ENCODE measurements around the gene DPP9. TPM values are rescaled to one million over a fixed set of nuclear protein-coding genes. Genes with fewer than 3 reads are reported as not detected.
"Not testable (repeated sequence)": the region's sequence is repeated elsewhere in the genome, so short reads cannot be mapped to it uniquely, and the experiment has no call there.

DPP9 gene
- polyA plus RNA-seq, 1 donor from 2014 or later = 40.5 TPM

DNA sequence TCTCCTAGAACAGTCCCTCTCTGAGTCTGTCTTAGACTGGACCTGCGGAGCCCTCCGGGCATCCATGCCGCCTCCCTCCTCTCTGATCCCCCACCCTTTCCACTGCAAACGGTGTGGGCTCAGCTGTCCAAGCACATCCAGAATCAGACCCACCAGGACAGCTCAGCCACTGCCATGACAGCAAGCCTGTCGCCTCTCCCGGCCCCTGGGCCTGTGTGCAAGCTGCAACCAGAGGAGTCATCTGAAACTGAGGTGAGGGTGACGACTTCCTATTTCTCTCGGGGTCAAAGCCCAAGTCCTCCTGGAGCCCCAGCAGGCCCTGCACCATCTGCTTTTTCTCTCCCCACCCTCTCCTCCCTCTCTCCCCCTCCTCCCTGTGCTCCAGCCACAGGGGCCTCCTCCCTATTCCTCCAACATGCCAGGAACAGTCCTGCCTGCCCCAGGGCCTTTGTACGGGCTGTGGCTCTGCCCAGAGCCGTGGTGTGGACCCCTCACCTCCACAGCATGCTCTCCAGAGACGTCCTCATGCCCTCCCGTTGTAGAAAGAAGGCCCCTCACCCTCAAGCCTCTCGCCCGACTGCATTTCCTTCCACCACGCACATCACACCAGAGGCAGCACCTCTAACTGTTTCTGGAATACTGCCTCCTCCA is 30.0 kb downstream of the DPP9 start:
- Mint-ChIP-seq H3K4me3 (no peak overlapping the region), H3K9me3 (no peaks in the 10 kb centered on the region), H3K36me3 (peaks cover 3% of the 10 kb centered on the region), H3K27me3 (no peaks in the 10 kb centered on the region), H3K27ac (peak overlapping the region in 2 of 3 donors; percentile 39 to 73), H3K4me1 (no peaks in the 10 kb centered on the region)

DNA sequence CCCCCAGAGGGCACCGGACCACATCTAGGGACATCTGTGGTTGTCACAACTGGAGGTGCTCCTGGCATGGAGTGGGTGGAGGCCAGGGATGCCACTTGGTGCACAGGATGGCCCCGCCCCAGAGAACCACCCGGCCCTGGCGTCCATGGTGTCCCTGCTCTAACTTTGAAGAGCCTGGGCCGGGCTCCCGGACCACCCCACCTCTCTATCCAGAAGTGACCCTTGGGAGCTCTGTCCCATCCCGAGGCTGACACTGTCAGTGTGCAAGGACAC is 30.6 kb downstream of the DPP9 start:
- no peak overlapping the region for H3K4me3 Mint-ChIP-seq
- peaks cover 1% of the 10 kb centered on the region for H3K36me3 Mint-ChIP-seq
- H3K9me3 Mint-ChIP-seq = no peaks in the 10 kb centered on the region
- H3K27ac Mint-ChIP-seq = no peak overlapping the region
- no peaks in the 10 kb centered on the region for H3K27me3 Mint-ChIP-seq
- no peaks in the 10 kb centered on the region for H3K4me1 Mint-ChIP-seq

DNA sequence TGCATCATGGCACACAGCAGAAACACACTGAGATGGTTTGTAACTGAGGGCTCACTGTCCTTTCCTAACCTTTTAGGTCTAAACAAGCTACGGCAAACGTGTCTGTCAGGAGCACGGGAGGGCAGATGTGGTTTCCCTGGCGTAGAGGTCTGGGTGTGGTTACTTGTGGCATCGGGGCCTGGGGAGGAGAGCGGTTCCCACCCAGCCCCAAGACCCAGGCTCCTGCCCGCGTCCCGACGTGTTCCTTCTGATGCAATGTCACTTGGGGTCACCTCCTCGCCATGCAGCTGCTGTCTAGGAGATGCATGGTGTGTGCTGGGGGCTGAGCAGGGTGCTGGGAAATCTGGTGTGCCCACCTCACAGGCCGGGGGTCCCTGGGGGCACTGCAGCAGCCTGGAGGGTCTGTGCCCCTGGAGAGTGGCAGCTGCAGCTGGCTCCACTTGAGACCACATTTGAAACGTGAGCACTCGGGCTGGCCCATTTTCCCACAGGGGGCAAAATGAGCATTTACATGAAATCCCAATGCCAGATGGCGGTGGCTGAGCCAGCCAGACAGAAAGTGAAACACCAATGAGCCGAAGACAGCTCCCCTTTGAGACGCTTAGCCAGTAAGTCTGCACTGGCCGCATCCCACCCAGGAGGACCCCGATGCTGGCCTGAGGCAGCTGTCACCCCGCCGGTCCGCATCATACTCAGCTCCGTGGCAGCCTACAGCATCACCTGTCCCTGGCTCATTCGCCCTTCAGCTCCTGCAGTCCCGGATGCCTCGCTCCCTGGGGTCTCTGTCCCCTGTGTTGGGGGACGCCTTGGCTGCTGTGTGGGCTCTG is 31.2 kb downstream of the DPP9 start:
- Mint-ChIP-seq H3K4me3 (no peak overlapping the region), H3K4me1 (no peaks in the 10 kb centered on the region), H3K9me3 (no peaks in the 10 kb centered on the region), H3K27ac (no peak overlapping the region), H3K36me3 (peaks cover 1% of the 10 kb centered on the region), H3K27me3 (no peaks in the 10 kb centered on the region)

DNA sequence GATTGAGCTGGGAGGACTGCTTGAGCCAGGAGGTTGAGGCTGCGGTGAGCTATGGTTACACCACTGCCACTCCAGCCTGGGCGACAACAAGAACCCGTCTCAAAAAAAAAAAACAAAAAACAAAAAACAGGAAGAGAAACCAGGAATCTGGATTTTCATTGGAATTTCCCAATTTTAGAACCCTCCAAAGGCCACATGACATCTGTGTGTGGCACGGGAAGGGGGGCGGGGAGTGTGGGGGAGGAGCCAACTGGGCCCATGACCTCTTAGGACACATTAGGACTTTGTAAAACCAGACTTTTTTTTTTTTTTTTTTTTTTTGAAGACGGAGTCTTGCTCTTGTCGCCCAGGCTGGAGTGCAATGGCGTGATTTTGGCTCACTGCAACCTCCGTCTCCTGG is 32.3 kb downstream of the DPP9 start:
- Mint-ChIP-seq H3K4me1 (no peaks in the 10 kb centered on the region), H3K27me3 (no peaks in the 10 kb centered on the region), H3K36me3 (peaks cover 1% of the 10 kb centered on the region), H3K4me3 (no peak overlapping the region), H3K9me3 (no peaks in the 10 kb centered on the region), H3K27ac (no peak overlapping the region)

DNA sequence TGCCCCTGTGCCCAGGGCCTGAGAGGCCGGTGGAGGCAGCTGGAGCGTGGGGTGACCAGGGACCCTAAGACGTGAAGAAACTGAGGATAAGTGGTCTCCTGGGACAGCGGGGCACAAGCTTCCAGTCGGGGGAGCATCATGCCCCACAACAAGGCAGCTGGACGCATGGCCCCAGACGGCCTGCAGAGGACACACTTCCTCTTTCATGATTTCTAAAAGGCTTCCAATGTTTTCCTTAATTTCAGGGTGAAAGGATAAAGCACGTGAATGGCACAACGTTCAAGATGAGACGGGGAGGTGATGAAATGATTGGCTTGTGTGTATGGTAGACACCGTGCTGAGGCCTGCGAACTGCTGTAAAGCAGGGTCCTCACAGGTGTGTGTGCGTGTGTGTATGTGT is 33.3 kb downstream of the DPP9 start:
- H3K4me3 Mint-ChIP-seq = no peak overlapping the region
- no peaks in the 10 kb centered on the region for H3K9me3 Mint-ChIP-seq
- H3K4me1 Mint-ChIP-seq = no peaks in the 10 kb centered on the region
- H3K27me3 Mint-ChIP-seq = no peaks in the 10 kb centered on the region
- H3K36me3 Mint-ChIP-seq = peaks cover 1% of the 10 kb centered on the region
- H3K27ac Mint-ChIP-seq = peak overlapping the region in 1 of 3 donors; percentile 66

DNA sequence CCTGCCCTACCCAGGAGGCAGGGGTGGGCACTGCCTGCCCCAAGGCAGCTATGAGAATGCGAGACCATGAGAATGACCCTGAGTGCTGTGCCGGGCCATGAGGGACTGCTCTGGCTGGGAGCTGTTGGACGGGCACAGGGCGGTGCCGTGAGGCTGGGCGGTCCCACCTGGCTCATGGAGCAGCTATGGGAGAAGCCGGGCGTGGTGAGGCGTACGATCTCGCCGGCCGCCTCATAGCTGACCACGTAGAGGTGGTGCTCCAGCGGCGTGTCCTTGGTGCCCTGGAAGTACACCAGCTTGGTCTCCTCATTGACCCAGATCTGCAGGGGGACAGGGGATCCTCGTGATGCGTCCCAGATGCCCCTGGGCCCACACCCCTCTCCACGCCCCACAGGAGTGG is 34.2 kb downstream of the DPP9 start:
- Mint-ChIP-seq H3K4me3 (no peak overlapping the region), H3K27ac (peak overlapping the region in 1 of 3 donors; percentile 43), H3K9me3 (no peaks in the 10 kb centered on the region), H3K27me3 (no peaks in the 10 kb centered on the region), H3K36me3 (peaks cover 1% of the 10 kb centered on the region), H3K4me1 (no peaks in the 10 kb centered on the region)

DNA sequence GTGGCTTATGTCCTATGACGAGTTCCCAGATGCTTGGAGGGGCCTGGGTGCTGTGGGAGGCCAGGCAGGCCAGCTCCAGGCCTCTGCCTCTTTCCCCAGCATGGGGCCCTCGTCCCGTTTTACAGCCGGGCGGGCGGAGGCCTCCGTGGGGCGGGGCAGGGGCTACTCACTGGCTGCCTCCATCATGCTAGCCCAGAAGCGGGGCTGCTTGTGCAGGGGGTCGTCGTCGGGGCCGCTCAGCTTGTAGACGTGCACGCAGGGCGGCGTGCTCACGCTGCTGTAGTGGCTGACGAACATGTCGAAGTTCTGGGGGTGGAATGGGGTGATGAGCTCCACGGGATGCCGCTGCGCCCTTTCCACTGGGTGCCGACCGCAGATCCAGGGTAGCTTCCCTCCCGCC is 35.1 kb downstream of the DPP9 start:
- no peaks in the 10 kb centered on the region for H3K4me1 Mint-ChIP-seq
- H3K36me3 Mint-ChIP-seq = peaks cover 1% of the 10 kb centered on the region
- H3K27ac Mint-ChIP-seq = peak overlapping the region in 1 of 3 donors; percentile 43
- no peaks in the 10 kb centered on the region for H3K9me3 Mint-ChIP-seq
- no peaks in the 10 kb centered on the region for H3K27me3 Mint-ChIP-seq
- no peak overlapping the region for H3K4me3 Mint-ChIP-seq

DNA sequence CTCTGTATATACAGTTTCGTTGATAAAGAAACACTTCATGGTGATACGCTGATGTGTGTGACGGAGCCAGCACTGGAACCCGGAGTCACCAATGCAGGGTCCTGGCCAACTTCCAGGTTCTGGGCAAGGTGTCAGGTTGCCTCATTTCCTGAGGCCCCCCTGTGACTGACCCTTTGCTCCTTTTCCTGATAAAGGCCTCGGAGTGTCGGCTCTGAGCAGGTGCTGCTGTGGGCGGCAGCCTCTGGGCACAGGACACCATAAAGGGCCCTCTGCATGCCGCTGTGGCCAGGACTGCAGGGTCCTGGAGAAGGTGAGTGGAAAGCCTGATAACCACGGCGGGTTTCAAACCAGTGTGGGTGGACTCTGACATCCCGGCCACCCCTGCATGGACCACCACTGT is 36.2 kb downstream of the DPP9 start:
- peaks cover 1% of the 10 kb centered on the region for H3K36me3 Mint-ChIP-seq
- no peak overlapping the region for H3K4me3 Mint-ChIP-seq
- H3K27me3 Mint-ChIP-seq = no peaks in the 10 kb centered on the region
- no peak overlapping the region for H3K27ac Mint-ChIP-seq
- no peaks in the 10 kb centered on the region for H3K4me1 Mint-ChIP-seq
- no peaks in the 10 kb centered on the region for H3K9me3 Mint-ChIP-seq

DNA sequence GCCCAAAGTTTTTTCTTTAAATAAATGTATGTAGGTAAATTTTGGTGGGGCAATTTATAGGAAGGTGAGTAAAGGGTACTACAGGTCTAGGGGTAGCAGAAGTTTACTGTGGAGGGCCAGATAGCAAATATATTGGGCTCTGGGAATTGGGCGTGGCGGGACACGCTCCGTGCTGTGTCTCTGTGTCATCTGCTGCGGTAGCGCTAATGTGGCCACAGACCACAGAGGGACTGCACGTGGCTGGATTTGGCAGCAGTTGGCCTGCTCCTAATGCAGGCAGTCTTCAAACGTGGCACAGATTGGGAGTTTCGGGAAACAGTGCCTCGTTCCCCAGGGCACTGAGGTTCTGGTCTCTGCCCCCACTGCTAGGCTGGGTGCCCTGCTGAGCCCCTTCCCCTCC is 36.9 kb downstream of the DPP9 start:
- H3K9me3 Mint-ChIP-seq = no peaks in the 10 kb centered on the region
- H3K27ac Mint-ChIP-seq = no peak overlapping the region
- no peak overlapping the region for H3K4me3 Mint-ChIP-seq
- no peaks in the 10 kb centered on the region for H3K27me3 Mint-ChIP-seq
- H3K4me1 Mint-ChIP-seq = no peaks in the 10 kb centered on the region
- peaks cover 1% of the 10 kb centered on the region for H3K36me3 Mint-ChIP-seq

DNA sequence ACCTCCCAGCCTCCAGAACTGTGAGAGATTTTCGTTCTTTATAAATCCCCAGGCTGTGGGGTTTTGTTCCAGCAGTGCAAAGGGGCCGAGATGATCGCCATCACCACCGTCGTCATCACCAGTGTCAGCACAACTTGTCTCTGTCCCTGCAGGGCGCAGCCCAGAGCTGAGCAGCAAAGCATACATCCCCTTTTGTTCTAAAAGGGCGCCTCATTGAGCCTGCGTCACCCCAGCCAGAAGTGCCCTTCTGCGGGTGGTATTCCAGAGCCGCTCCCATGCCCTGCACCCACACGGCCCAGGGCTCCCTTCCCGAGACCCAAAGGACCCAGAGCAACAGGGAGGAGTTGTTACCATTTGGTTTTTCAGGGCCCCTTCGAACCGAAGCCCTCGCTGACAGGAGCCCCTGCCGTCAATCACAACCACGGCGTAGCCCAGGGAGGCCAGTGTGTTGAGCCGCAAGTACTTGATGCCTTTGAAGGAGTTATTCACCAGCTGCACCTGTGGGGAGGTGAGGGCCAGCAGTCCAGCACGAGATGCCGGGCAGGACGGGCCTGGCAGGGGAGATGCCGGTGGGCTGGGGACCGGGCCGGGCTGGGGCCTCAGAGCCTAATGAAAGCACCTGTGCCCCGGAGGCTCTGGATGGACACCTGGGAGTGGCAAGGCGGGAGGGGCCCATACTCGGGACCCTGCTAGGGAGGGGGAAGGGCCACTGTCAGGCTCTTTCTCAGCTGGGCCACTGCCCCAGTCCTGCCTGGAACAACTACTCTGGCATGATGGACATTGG is 39.1 kb downstream of the DPP9 start:
- Mint-ChIP-seq H3K9me3 (no peaks in the 10 kb centered on the region), H3K4me1 (no peaks in the 10 kb centered on the region), H3K36me3 (no peaks in the 10 kb centered on the region), H3K27me3 (no peaks in the 10 kb centered on the region), H3K27ac (no peak overlapping the region), H3K4me3 (no peak overlapping the region)

DNA sequence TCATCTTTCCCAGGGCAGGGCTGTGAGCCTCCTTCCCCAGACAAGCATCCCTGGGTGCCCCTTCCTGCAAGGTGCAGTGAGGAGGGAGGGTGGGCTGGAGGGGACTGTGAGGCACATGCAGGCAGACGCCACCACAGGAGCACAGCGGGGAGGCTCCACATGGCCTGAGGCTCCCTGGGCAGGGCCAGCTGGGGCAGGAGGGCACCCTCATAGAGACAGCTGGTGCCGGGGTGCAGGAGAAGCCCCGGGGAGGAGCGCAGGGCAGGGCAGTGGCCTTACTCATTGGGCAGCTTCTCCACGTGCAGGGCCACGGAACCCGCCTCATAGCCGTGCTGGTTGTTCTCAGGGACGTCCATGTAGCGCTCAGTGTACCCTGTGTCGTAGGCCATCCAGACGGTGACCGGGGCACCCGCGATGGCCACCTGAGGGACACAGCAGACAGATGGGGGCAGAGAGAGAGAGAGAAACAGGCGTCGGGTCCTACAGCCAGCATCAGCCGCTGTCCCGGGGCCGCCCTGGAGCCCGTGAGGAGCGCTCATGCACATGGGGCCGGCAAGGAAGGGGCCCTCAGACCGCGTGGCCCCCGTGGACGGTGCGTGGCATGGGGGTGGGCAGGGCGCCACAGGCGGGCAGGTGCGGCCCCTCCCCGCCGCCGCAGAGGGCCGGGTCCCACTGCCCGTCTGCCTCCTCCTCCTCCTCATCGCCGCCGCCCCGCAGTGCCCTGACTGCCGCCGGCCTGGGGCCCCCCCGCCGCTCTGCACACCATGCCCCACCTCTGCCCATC is 41.0 kb downstream of the DPP9 start:
- H3K4me3 Mint-ChIP-seq = no peak overlapping the region
- H3K4me1 Mint-ChIP-seq = no peaks in the 10 kb centered on the region
- H3K36me3 Mint-ChIP-seq = peaks cover 2% of the 10 kb centered on the region
- H3K27me3 Mint-ChIP-seq = no peaks in the 10 kb centered on the region
- no peak overlapping the region for H3K27ac Mint-ChIP-seq
- no peaks in the 10 kb centered on the region for H3K9me3 Mint-ChIP-seq

DNA sequence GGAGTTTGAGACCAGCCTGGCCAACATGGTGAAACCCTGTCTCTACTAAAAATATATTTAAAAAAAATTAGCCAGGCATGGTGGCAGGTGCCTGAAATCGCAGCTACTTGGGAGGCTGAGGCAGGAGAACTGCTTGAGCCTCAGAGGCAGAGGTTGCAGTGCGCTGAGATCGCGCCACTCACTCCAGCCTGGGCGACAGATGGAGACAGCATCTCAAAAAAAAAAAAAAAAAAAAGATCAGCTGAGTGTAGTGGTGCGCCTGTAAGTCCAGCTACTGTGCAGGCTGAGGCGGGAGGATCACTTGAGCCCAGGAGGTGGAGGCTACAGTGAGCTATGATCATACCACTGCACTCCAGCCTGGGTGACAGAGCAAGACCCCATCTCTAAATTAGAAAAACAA is 43.6 kb downstream of the DPP9 start:
- H3K27me3 Mint-ChIP-seq, H3K36me3 Mint-ChIP-seq, H3K27ac Mint-ChIP-seq, H3K4me3 Mint-ChIP-seq, H3K4me1 Mint-ChIP-seq, H3K9me3 Mint-ChIP-seq: not testable (repeated sequence)

DNA sequence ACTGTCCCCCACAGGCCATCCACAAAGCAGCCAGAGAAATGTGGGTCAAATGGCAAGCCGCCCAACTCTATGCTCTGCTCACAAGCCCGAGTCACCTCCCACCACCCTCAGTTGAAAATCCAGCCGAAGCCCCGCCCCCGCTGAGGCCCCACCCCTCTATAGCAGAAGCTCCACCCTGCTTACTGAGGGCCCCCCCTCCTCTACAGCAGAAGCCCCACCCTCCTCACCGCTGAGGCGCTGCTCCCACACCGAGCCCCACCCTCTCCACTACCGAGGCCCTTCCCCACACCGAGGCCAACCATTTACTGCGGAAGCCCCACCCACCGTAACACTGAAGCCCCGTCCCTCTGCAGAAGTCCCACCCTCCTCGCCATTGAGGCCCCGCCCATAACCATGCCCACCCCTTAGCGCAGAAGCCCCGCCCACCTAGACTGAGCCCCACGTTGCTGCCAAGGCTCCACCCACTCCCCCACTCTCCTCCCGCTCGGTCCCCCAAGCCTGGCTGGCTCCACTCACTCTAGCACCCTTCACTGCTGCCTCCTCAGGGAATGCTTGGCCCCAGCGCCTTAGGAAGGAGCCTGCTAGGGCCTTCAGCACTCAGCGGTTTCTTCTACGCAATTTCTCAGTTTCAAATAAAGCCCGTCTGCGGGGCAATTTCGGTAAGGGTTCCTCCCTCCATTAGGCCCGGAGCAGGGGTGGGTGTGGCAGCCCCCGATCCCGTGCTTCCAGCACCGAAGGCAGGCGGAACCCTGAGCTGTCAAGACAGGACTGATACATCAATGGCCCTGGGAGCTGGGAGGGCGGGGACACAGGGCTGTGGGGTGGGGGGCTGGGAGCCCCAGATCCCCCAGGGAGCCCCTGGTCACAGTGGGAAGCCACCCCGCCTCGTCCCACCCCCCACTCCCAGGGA is 44.5 kb downstream of the DPP9 start:
- Mint-ChIP-seq H3K4me1 (no peaks in the 10 kb centered on the region), H3K27ac (no peak overlapping the region), H3K9me3 (no peaks in the 10 kb centered on the region), H3K36me3 (peaks cover 3% of the 10 kb centered on the region), H3K27me3 (no peaks in the 10 kb centered on the region), H3K4me3 (no peak overlapping the region)

DNA sequence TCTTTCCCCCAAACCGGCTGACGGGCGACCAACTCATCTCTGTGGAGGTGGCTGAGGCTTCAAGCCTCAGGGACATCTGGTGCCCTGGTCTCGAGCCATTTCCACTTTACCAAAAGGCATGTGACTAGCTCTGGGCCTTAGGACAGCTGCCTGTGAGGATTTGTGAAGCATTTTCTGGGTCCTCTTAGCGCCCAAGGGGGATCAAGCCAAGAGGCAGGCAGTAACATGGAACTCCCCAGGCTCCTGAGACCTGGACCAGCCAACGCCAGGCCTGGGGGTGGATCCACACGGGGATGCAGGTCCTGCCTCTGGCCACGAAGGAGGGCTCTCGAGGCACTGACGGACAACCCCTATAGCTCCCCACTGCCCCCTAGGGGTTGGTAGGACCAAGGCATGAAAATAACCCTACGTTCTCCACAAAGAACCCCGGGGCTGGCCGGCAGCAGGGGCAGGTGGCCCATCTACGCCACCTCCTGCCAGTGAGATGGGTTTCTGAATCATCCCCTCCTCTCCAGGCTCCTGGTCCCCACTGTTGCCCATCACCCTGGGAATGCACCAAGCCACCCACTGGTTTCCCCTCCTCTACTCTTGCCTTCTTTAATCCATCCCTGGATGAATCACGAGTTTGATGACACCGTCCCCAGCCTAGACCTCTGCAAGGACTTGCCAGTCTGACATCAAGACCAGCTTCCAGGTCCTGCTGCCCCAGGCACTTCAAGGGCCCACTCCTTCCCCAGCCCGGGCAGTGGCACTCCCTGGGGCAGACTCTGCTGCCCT is 46.5 kb downstream of the DPP9 start:
- Mint-ChIP-seq H3K27ac (peak overlapping the region in 1 of 3 donors; percentile 48), H3K4me1 (no peaks in the 10 kb centered on the region), H3K9me3 (no peaks in the 10 kb centered on the region), H3K27me3 (no peaks in the 10 kb centered on the region), H3K4me3 (no peak overlapping the region), H3K36me3 (peaks cover 3% of the 10 kb centered on the region)
